HEK293 (cell line): ENCODE data around the gene LRRC52.

ENCODE experiments used
- CTCF ChIA-PET: fragments of 350-600 bp; formaldehyde crosslinking; extraction: SDS; loops from one replicate; lab custom pipeline; 2021; ENCODE audit warnings: antibody characterized with exemption; lab: Yijun Ruan, JAX
- POLR2A ChIA-PET: fragments of 300-600 bp; formaldehyde crosslinking; extraction: SDS; loops from one replicate; lab custom pipeline; 2020; ENCODE audit warnings: antibody characterized with exemption, inconsistent platforms; lab: Yijun Ruan, JAX
- H3K27ac ChIP-seq: fragments of 200-500 bp; sonication (Bioruptor generic); 2 replicates; pipeline ENCODE4 v1.5.1; 2014; ENCODE audit warnings: low read depth, low read length, control low read depth, inconsistent platforms; ENCODE audit errors: extremely low read depth
- H3K36me3 ChIP-seq, 2 experiments: fragments of 200-500 bp in 1 of 2; sonication (Bioruptor generic) in 1 of 2; 1 replicate in 1 of 2; 2 replicates in 1 of 2; pipeline ENCODE4 v1.5.1; 2014 to 2017; ENCODE audit warnings: inconsistent platforms in 2 of 2, low read length in 2 of 2; ENCODE audit not compliant: control insufficient read depth in 2 of 2, insufficient read depth in 1 of 2
- H3K4me1 ChIP-seq: fragments of 200-500 bp; sonication (Bioruptor generic); 2 replicates; pipeline ENCODE4 v1.5.1; 2014; ENCODE audit warnings: mild to moderate bottlenecking, low read length, inconsistent platforms; ENCODE audit not compliant: control insufficient read depth, insufficient read depth
- H3K4me3 ChIP-seq: 2 replicates; pipeline ENCODE4 v1.5.1; 2011; ENCODE audit warnings: low read depth, mild to moderate bottlenecking, control low read depth, low read length, moderate library complexity
- H3K9me3 ChIP-seq: fragments of 200-500 bp; sonication (Bioruptor generic); 2 replicates; pipeline ENCODE4 v1.5.1; 2014; ENCODE audit warnings: low read depth, low read length, inconsistent platforms; ENCODE audit not compliant: control insufficient read depth, insufficient read depth
- GLIS1 ChIP-seq: fragments of 450-650 bp; formaldehyde crosslinking; IDR thresholded peaks from 2 replicates; pipeline ENCODE4 v1.5.1; 2016; ENCODE audit warnings: missing biosample characterization, missing genetic modification characterization
- HOXC10 ChIP-seq: sonication (generic); formaldehyde crosslinking; IDR thresholded peaks from 2 replicates; pipeline ENCODE4 v1.8.1; 2023; ENCODE audit warnings: mild to moderate bottlenecking, missing genetic modification reagents
- KLF9 ChIP-seq: fragments of 450-650 bp; formaldehyde crosslinking; IDR thresholded peaks from 2 replicates; pipeline ENCODE4 v1.5.1; 2016; ENCODE audit warnings: missing biosample characterization, missing genetic modification characterization, low read depth
- MYNN ChIP-seq: fragments of 450-650 bp; formaldehyde crosslinking; IDR thresholded peaks from 2 replicates; pipeline ENCODE4 v1.5.1; 2016; ENCODE audit warnings: missing biosample characterization, missing genetic modification characterization, borderline replicate concordance
- REPIN1 ChIP-seq: fragments of 450-650 bp; formaldehyde crosslinking; IDR thresholded peaks from 2 replicates; pipeline ENCODE4 v1.5.1; 2017; ENCODE audit warnings: missing biosample characterization, missing genetic modification characterization, low read depth
- SCRT1 ChIP-seq: fragments of 450-650 bp; formaldehyde crosslinking; IDR thresholded peaks from 2 replicates; pipeline ENCODE4 v1.5.1; 2016; ENCODE audit warnings: missing biosample characterization, missing genetic modification characterization, borderline replicate concordance
- SCRT2 ChIP-seq: fragments of 450-650 bp; formaldehyde crosslinking; IDR thresholded peaks from 2 replicates; pipeline ENCODE4 v1.5.1; 2016; ENCODE audit warnings: missing biosample characterization, missing genetic modification characterization
- SP3 ChIP-seq: fragments of 450-650 bp; formaldehyde crosslinking; IDR thresholded peaks from 2 replicates; pipeline ENCODE4 v1.5.1; 2016; ENCODE audit warnings: missing biosample characterization, missing genetic modification characterization
- TCF7L2 ChIP-seq: IDR thresholded peaks from 2 replicates; pipeline ENCODE4 v1.6.1; 2011; ENCODE audit warnings: low read depth, mild to moderate bottlenecking, inconsistent platforms, low read length, moderate library complexity, borderline replicate concordance
- WT1 ChIP-seq: fragments of 450-650 bp; formaldehyde crosslinking; IDR thresholded peaks from 2 replicates; pipeline ENCODE4 v1.5.1; 2016; ENCODE audit warnings: missing biosample characterization, missing genetic modification characterization
- ZBTB20 ChIP-seq: fragments of 450-650 bp; formaldehyde crosslinking; IDR thresholded peaks from 2 replicates; pipeline ENCODE4 v1.5.1; 2016; ENCODE audit warnings: missing biosample characterization, missing genetic modification characterization
- ZBTB48 ChIP-seq: fragments of 450-650 bp; formaldehyde crosslinking; IDR thresholded peaks from 2 replicates; pipeline ENCODE4 v1.5.1; 2016; ENCODE audit warnings: missing biosample characterization, missing genetic modification characterization
- ZFHX2 ChIP-seq: fragments of 450-650 bp; formaldehyde crosslinking; conservative IDR thresholded peaks from 2 replicates; pipeline ENCODE4 v1.5.1; 2016; ENCODE audit warnings: missing biosample characterization, missing genetic modification characterization
- ZFP37 ChIP-seq: fragments of 450-650 bp; formaldehyde crosslinking; IDR thresholded peaks from 2 replicates; pipeline ENCODE4 v1.5.1; 2016; ENCODE audit warnings: missing biosample characterization, missing genetic modification characterization
- ZNF157 ChIP-seq: fragments of 450-650 bp; formaldehyde crosslinking; IDR thresholded peaks from 2 replicates; pipeline ENCODE4 v1.5.1; 2016; ENCODE audit warnings: missing biosample characterization, missing genetic modification characterization
- ZNF23 ChIP-seq: fragments of 450-650 bp; formaldehyde crosslinking; IDR thresholded peaks from 2 replicates; pipeline ENCODE4 v1.5.1; 2016; ENCODE audit warnings: missing biosample characterization, missing genetic modification characterization, borderline replicate concordance
- ZNF335 ChIP-seq: fragments of 450-650 bp; formaldehyde crosslinking; conservative IDR thresholded peaks from 2 replicates; pipeline ENCODE4 v1.5.1; 2016; ENCODE audit warnings: missing biosample characterization, missing genetic modification characterization
- ZNF366 ChIP-seq: fragments of 450-650 bp; formaldehyde crosslinking; conservative IDR thresholded peaks from 2 replicates; pipeline ENCODE4 v1.5.1; 2016; ENCODE audit warnings: missing biosample characterization, missing genetic modification characterization
- ZNF423 ChIP-seq: fragments of 450-650 bp; formaldehyde crosslinking; IDR thresholded peaks from 2 replicates; pipeline ENCODE4 v1.5.1; 2016; ENCODE audit warnings: missing biosample characterization, missing genetic modification characterization
- ZNF473 ChIP-seq: fragments of 450-650 bp; formaldehyde crosslinking; IDR thresholded peaks from 2 replicates; pipeline ENCODE4 v1.5.1; 2017; ENCODE audit warnings: missing biosample characterization, missing genetic modification characterization
- ZNF549 ChIP-seq: fragments of 450-650 bp; IDR thresholded peaks from 2 replicates; pipeline ENCODE4 v1.5.1; 2018; ENCODE audit warnings: missing biosample characterization, missing genetic modification characterization, mild to moderate bottlenecking, inconsistent platforms, moderate library complexity
- ZNF600 ChIP-seq: fragments of 450-650 bp; formaldehyde crosslinking; IDR thresholded peaks from 2 replicates; pipeline ENCODE4 v1.5.1; 2016; ENCODE audit warnings: missing biosample characterization, missing genetic modification characterization
- ZNF629 ChIP-seq: fragments of 450-650 bp; formaldehyde crosslinking; IDR thresholded peaks from 2 replicates; pipeline ENCODE4 v1.5.1; 2017; ENCODE audit warnings: missing biosample characterization, missing genetic modification characterization
- ZNF777 ChIP-seq: fragments of 450-650 bp; formaldehyde crosslinking; IDR thresholded peaks from 2 replicates; pipeline ENCODE4 v1.5.1; 2017; ENCODE audit warnings: missing biosample characterization, missing genetic modification characterization, borderline replicate concordance
- TF ChIP-seq, protein P1 (sequence below): fragments of 450-650 bp; formaldehyde crosslinking; IDR thresholded peaks from 2 replicates; pipeline ENCODE4 v1.5.1; 2016; ENCODE audit warnings: missing biosample characterization, missing genetic modification characterization
- TF ChIP-seq, protein P2 (sequence below): fragments of 450-650 bp; formaldehyde crosslinking; IDR thresholded peaks from 2 replicates; pipeline ENCODE4 v1.5.1; 2016; ENCODE audit warnings: missing biosample characterization, missing genetic modification characterization
- TF ChIP-seq, protein P3 (sequence below): fragments of 450-650 bp; formaldehyde crosslinking; IDR thresholded peaks from 2 replicates; pipeline ENCODE4 v1.5.1; 2017; ENCODE audit warnings: missing biosample characterization, missing genetic modification characterization
- TF ChIP-seq, protein P4 (sequence below): fragments of 450-650 bp; formaldehyde crosslinking; IDR thresholded peaks from 2 replicates; pipeline ENCODE4 v1.5.1; 2017; ENCODE audit warnings: missing biosample characterization, mild to moderate bottlenecking, missing genetic modification characterization, moderate library complexity
- TF ChIP-seq, protein P5 (sequence below): fragments of 450-650 bp; formaldehyde crosslinking; IDR thresholded peaks from 2 replicates; pipeline ENCODE4 v1.5.1; 2016; ENCODE audit warnings: missing biosample characterization, missing genetic modification characterization

The LRRC52 gene

DNA sequence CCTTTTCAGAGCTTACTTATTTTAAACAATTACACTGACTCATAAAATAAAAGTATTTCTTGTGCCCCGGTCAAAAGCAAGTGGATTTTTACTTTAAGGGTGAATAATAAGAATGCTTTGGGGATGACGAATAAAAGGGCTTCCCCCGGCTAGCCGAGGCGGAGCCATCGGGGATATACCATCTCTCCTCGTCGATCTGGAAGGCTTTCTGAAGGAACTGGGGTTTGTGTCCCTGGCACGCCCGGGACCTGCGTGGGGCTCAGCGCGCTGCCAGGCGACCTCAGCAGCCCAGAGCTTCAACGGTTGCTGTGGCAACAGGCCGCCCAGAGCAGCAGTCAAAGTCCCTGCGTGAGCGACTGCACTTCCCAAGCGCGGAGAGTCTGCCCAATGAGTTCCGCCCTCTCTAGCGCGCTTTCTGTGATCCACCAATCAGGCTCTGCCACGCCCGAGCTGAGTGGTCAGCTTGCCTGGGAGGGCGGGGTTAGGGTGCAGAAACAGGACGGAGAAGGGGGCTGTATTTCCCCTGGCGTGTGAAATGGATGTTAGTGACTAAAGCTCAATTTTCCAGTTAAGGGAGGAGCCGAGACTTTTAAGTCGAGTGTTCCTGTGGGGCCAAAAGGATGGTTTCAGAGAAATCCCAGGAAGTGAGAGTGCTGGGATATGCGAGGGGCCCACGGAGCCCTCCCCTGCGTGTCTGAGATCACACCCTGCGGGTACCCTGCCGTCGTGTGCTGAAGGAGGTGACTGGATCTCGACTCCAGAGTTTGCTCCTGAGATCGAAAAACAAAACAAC lies 54.3 kb downstream of the LRRC52 start (continued):
- TF ChIP-seq, protein P1, sequence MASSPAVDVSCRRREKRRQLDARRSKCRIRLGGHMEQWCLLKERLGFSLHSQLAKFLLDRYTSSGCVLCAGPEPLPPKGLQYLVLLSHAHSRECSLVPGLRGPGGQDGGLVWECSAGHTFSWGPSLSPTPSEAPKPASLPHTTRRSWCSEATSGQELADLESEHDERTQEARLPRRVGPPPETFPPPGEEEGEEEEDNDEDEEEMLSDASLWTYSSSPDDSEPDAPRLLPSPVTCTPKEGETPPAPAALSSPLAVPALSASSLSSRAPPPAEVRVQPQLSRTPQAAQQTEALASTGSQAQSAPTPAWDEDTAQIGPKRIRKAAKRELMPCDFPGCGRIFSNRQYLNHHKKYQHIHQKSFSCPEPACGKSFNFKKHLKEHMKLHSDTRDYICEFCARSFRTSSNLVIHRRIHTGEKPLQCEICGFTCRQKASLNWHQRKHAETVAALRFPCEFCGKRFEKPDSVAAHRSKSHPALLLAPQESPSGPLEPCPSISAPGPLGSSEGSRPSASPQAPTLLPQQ (tag by site-specific recombination): peak; percentile 58; the same call in 1 of the 2 replicates
- TF ChIP-seq ZBTB48: 0 out of 2 replicates have a peak, but pooled peaks have one; percentile 28
- TF ChIP-seq SP3: peak; percentile 77
- peak; percentile 76 for TF ChIP-seq ZNF335 (tag by site-specific recombination)
- TF ChIP-seq, protein P2, sequence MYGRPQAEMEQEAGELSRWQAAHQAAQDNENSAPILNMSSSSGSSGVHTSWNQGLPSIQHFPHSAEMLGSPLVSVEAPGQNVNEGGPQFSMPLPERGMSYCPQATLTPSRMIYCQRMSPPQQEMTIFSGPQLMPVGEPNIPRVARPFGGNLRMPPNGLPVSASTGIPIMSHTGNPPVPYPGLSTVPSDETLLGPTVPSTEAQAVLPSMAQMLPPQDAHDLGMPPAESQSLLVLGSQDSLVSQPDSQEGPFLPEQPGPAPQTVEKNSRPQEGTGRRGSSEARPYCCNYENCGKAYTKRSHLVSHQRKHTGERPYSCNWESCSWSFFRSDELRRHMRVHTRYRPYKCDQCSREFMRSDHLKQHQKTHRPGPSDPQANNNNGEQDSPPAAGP (tag by site-specific recombination): no peak; the same call in none of the 2 replicates
- 0 out of 2 replicates have a peak, but pooled peaks have one; percentile 46 for TF ChIP-seq REPIN1 (tag by site-specific recombination)
- peak; percentile 17; the same call in 1 of the 2 replicates for TF ChIP-seq ZNF600 (tag by site-specific recombination)
- TF ChIP-seq MYNN (tag by site-specific recombination): peak; percentile 97
- TF ChIP-seq ZNF549 (tag by site-specific recombination): no peak
- peak; percentile 14; the same call in 1 of the 2 replicates for TF ChIP-seq GLIS1 (tag by site-specific recombination)
- TF ChIP-seq ZFHX2 (tag by site-specific recombination): peak; percentile 82

DNA sequence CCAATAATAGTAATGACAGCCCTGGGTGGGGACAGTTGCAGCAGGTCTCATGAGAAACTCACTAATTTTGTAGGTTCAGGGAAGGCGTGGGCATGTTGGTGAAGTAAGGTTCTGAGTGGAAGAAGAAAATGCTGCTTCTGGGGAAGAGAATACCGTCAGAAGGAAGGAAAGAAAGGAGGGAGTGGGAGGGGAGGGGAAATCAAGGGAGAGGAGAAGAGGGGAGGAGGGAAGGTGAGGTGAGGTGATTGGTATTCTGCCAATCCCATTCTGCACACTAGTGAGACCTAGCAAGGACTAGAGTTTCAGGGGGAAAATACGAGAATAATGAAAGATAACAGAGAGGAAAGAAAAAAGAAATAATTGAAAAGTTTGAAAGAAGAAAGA lies 54.9 kb downstream of the LRRC52 start:
- ChIA-PET POLR2A (interaction anchor here (1.3 kb wide), 1 partner anchor 205 kb away, joined by 7 read pairs; no protein-coding TSS in a partner anchor), CTCF (interaction anchor here (0.6 to 5.5 kb wide), 7 partner anchors 11 to 326 kb away, joined by 4 to 75 read pairs (median 6); no protein-coding TSS in a partner anchor)
- no peak for TF ChIP-seq SCRT1 (tag by site-specific recombination)
- TF ChIP-seq TCF7L2: no peak
- TF ChIP-seq, protein P3, sequence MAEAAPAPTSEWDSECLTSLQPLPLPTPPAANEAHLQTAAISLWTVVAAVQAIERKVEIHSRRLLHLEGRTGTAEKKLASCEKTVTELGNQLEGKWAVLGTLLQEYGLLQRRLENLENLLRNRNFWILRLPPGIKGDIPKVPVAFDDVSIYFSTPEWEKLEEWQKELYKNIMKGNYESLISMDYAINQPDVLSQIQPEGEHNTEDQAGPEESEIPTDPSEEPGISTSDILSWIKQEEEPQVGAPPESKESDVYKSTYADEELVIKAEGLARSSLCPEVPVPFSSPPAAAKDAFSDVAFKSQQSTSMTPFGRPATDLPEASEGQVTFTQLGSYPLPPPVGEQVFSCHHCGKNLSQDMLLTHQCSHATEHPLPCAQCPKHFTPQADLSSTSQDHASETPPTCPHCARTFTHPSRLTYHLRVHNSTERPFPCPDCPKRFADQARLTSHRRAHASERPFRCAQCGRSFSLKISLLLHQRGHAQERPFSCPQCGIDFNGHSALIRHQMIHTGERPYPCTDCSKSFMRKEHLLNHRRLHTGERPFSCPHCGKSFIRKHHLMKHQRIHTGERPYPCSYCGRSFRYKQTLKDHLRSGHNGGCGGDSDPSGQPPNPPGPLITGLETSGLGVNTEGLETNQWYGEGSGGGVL (tag by site-specific recombination): peak; percentile 71; the same call in 1 of the 2 replicates
- no peak for TF ChIP-seq HOXC10 (CRISPR knock-in tag)
- TF ChIP-seq ZNF23: no peak
- TF ChIP-seq ZNF473 (tag by site-specific recombination): no peak
- 0 out of 2 replicates have a peak, but pooled peaks have one; percentile 3 for TF ChIP-seq KLF9 (tag by site-specific recombination)
- TF ChIP-seq, protein P4, sequence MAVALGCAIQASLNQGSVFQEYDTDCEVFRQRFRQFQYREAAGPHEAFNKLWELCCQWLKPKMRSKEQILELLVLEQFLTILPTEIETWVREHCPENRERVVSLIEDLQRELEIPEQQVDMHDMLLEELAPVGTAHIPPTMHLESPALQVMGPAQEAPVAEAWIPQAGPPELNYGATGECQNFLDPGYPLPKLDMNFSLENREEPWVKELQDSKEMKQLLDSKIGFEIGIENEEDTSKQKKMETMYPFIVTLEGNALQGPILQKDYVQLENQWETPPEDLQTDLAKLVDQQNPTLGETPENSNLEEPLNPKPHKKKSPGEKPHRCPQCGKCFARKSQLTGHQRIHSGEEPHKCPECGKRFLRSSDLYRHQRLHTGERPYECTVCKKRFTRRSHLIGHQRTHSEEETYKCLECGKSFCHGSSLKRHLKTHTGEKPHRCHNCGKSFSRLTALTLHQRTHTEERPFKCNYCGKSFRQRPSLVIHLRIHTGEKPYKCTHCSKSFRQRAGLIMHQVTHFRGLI (tag by site-specific recombination): no peak
- no peak for TF ChIP-seq ZNF629 (tag by site-specific recombination)
- peak; percentile 78 for TF ChIP-seq ZBTB20 (tag by site-specific recombination)
- no peak for TF ChIP-seq SCRT2
- TF ChIP-seq, protein P5, sequence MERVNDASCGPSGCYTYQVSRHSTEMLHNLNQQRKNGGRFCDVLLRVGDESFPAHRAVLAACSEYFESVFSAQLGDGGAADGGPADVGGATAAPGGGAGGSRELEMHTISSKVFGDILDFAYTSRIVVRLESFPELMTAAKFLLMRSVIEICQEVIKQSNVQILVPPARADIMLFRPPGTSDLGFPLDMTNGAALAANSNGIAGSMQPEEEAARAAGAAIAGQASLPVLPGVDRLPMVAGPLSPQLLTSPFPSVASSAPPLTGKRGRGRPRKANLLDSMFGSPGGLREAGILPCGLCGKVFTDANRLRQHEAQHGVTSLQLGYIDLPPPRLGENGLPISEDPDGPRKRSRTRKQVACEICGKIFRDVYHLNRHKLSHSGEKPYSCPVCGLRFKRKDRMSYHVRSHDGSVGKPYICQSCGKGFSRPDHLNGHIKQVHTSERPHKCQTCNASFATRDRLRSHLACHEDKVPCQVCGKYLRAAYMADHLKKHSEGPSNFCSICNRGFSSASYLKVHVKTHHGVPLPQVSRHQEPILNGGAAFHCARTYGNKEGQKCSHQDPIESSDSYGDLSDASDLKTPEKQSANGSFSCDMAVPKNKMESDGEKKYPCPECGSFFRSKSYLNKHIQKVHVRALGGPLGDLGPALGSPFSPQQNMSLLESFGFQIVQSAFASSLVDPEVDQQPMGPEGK (tag by site-specific recombination): peak; percentile 20; the same call in 1 of the 2 replicates
- TF ChIP-seq ZNF549 (tag by site-specific recombination): no peak
- peak; percentile 76 for TF ChIP-seq ZNF366
- TF ChIP-seq ZNF157: no peak
- no peak for TF ChIP-seq ZFP37
- peak; percentile 18; the same call in 1 of the 2 replicates for TF ChIP-seq WT1 (tag by site-specific recombination)
- no peak for TF ChIP-seq ZNF423 (tag by site-specific recombination)
- 0 out of 2 replicates have a peak, but pooled peaks have one; percentile 53 for TF ChIP-seq ZNF777 (tag by site-specific recombination)

More for the DNA sequence above, 54.9 kb downstream of the LRRC52 start:
- Histone ChIP-seq H3K9me3 (no peaks in the 10 kb centered on the region), H3K4me3 (peak overlapping the region; percentile 60), H3K4me1 (no peaks in the 10 kb centered on the region), H3K27ac (no peak overlapping the region; the same call in 1 of the 2 replicates), H3K36me3 (no peaks in the 10 kb centered on the region)
